Neural cell (in vitro differentiated cells): ENCODE measurements around the gene FGF14. TPM values are rescaled to one million over a fixed set of nuclear protein-coding genes. Genes with fewer than 3 reads are reported as not detected.
A peak's percentile ranks its signal among the peaks of the same experiment; 100 is the strongest.

Experiments used
- H2AFZ ChIP-seq: fragments of 200-600, 300-800 bp; sonication (generic), shearing (Covaris generic); 2 replicates; pipeline ENCODE4 v1.6.0; 2014; ENCODE audit warnings: low read depth, mild to moderate bottlenecking, antibody characterized with exemption, low read length, moderate library complexity
- H3F3A ChIP-seq: fragments of 200-600 bp; shearing (Covaris generic); 2 replicates; pipeline ENCODE4 v1.6.1; 2016; ENCODE audit warnings: mild to moderate bottlenecking, moderate library complexity, mixed read lengths, antibody characterized with exemption, low read length; ENCODE audit not compliant: insufficient read depth, poor library complexity, severe bottlenecking
- H3K27ac ChIP-seq: fragments of 200-600, 300-800 bp; sonication (generic), shearing (Covaris generic); 2 replicates; pipeline ENCODE4 v1.5.1; 2014; ENCODE audit warnings: mild to moderate bottlenecking, low read length, moderate library complexity
- H3K27me3 ChIP-seq: fragments of 300-800, 200-600 bp; sonication (generic), shearing (Covaris generic); 2 replicates; pipeline ENCODE4 v1.6.0; 2014; ENCODE audit warnings: mild to moderate bottlenecking, low read depth, low read length, moderate library complexity; ENCODE audit not compliant: insufficient read depth
- H3K36me3 ChIP-seq: fragments of 300-800, 200-600 bp; sonication (generic), shearing (Covaris generic); 2 replicates; pipeline ENCODE4 v1.5.1; 2014; ENCODE audit warnings: mild to moderate bottlenecking, antibody characterized with exemption, low read length, moderate library complexity; ENCODE audit not compliant: insufficient read depth
- H3K4me2 ChIP-seq: fragments of 300-800, 200-600 bp; sonication (generic), shearing (Covaris generic); 2 replicates; pipeline ENCODE4 v1.6.0; 2014; ENCODE audit warnings: mild to moderate bottlenecking, low read length
- H3K4me3 ChIP-seq: fragments of 300-800, 200-600 bp; sonication (generic), shearing (Covaris generic); 2 replicates; pipeline ENCODE4 v1.5.1; 2014; ENCODE audit warnings: mild to moderate bottlenecking, low read length, moderate library complexity
- H3K79me2 ChIP-seq: fragments of 200-600 bp; shearing (Covaris generic); replicated peaks from 2 replicates; pipeline ENCODE4 v1.6.0; 2014; ENCODE audit warnings: mild to moderate bottlenecking, low read length, moderate library complexity; ENCODE audit not compliant: insufficient read depth
- H3K9ac ChIP-seq: fragments of 300-800, 200-600 bp; sonication (generic), shearing (Covaris generic); 2 replicates; pipeline ENCODE4 v1.6.1; 2016; ENCODE audit warnings: mild to moderate bottlenecking, low read length, mixed read lengths
- H3K9me2 ChIP-seq: fragments of 200-600 bp; shearing (Covaris generic); 2 replicates; pipeline ENCODE4 v1.6.1; 2016; ENCODE audit warnings: mild to moderate bottlenecking, low read length, mixed read lengths; ENCODE audit not compliant: insufficient read depth
- H3K9me3 ChIP-seq: fragments of 200-600, 300-800 bp; sonication (generic), shearing (Covaris generic); 2 replicates; pipeline ENCODE4 v1.6.1; 2016; ENCODE audit warnings: mild to moderate bottlenecking, mixed run types, low read length, moderate library complexity, mixed read lengths
- H4K20me1 ChIP-seq: fragments of 200-600 bp; shearing (Covaris generic); 2 replicates; pipeline ENCODE4 v1.6.1; 2016; ENCODE audit warnings: mild to moderate bottlenecking, mixed run types; ENCODE audit not compliant: insufficient read depth
- EP300 ChIP-seq: fragments of 450-650 bp; conservative IDR thresholded peaks from 2 replicates; pipeline ENCODE4 v1.6.1; 2014; ENCODE audit warnings: antibody characterized with exemption, mild to moderate bottlenecking, moderate library complexity; ENCODE audit not compliant: poor library complexity, severe bottlenecking
- EZH2 ChIP-seq: fragments of 200-600, 300-800 bp; shearing (Covaris generic), sonication (generic); IDR thresholded peaks from 2 replicates; pipeline ENCODE4 v1.6.1; 2014; ENCODE audit warnings: antibody characterized with exemption, low read length, borderline replicate concordance, mild to moderate bottlenecking; ENCODE audit not compliant: insufficient read depth, poor library complexity, severe bottlenecking
- MXI1 ChIP-seq: fragments of 450-650 bp; conservative IDR thresholded peaks from 2 replicates; pipeline ENCODE4 v1.6.1; 2014; ENCODE audit warnings: antibody characterized with exemption, mild to moderate bottlenecking; ENCODE audit not compliant: poor library complexity, severe bottlenecking
- POLR2AphosphoS5 ChIP-seq: IDR thresholded peaks from 2 replicates; pipeline ENCODE4 v1.6.1; 2012
- RAD21 ChIP-seq: fragments of 450-650 bp; conservative IDR thresholded peaks from 2 replicates; pipeline ENCODE4 v1.6.1; 2014; ENCODE audit warnings: antibody characterized with exemption, mild to moderate bottlenecking, moderate library complexity
- SMC3 ChIP-seq: fragments of 450-650 bp; conservative IDR thresholded peaks from 2 replicates; pipeline ENCODE4 v1.6.1; 2014; ENCODE audit warnings: antibody characterized with exemption, mild to moderate bottlenecking, moderate library complexity; ENCODE audit not compliant: poor library complexity
- TAF1 ChIP-seq: IDR thresholded peaks from 2 replicates; pipeline ENCODE4 v1.6.1; 2012; ENCODE audit warnings: low read depth
- polyA plus RNA-seq: library from polyadenylated mRNA; depleted of rRNA; stranded (reverse); fragments of >200 nt; gene quantifications from 2 replicates; pipeline ENCODE4 v1.2.3, GENCODE V29; 2014
- TF ChIP-seq, protein P1 (sequence below): fragments of 450-650 bp; IDR thresholded peaks from 2 replicates; pipeline ENCODE4 v1.5.1; 2014; ENCODE audit warnings: antibody characterized with exemption, mild to moderate bottlenecking, moderate library complexity; ENCODE audit not compliant: poor library complexity, severe bottlenecking
- TF ChIP-seq, protein P2 (sequence below): IDR thresholded peaks from 2 replicates; pipeline ENCODE4 v1.6.1; 2012; ENCODE audit warnings: borderline replicate concordance

Gene FGF14
- polyA plus RNA-seq, 1 donor from 2014 or later: 36.4 TPM

DNA sequence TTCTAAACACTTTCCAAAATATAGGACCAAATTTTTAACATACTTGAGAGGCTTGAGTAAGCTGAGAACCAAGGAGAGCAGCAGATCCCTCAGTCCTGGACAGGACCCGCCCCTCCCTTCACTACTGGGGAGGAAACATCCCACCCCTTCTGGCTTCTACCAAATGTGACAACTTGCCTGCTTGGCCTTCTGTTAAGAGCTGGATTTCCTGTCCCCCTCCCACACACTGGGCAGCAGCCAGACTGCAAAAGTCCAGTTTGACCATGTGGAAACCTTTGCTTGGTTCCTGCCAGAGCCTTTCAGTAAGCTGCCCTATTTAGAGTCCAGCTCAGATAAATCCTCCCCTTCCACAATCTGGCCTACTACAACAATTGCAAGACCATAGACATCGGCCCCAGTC lies 84.3 kb downstream of the FGF14 start:
- Histone ChIP-seq H3K9me2 (no peaks in the 10 kb centered on the region), H3K4me2 (peak overlapping the region; percentile 32), H3K9ac (peak overlapping the region; percentile 33), H3K9me3 (no peaks in the 10 kb centered on the region), H3K79me2 (no peaks in the 10 kb centered on the region), H3K4me3 (no peak overlapping the region), H2AFZ (no peak overlapping the region), H3F3A (no peaks in the 10 kb centered on the region), H3K36me3 (no peaks in the 10 kb centered on the region), H3K27me3 (no peaks in the 10 kb centered on the region), H3K27ac (peak overlapping the region; percentile 86), H4K20me1 (no peaks in the 10 kb centered on the region)
- TF ChIP-seq RAD21 (no peak), EZH2 (no peak), POLR2AphosphoS5 (no peak), SMC3 (no peak), EP300 (no peak), MXI1 (no peak)
- TF ChIP-seq, protein P1, sequence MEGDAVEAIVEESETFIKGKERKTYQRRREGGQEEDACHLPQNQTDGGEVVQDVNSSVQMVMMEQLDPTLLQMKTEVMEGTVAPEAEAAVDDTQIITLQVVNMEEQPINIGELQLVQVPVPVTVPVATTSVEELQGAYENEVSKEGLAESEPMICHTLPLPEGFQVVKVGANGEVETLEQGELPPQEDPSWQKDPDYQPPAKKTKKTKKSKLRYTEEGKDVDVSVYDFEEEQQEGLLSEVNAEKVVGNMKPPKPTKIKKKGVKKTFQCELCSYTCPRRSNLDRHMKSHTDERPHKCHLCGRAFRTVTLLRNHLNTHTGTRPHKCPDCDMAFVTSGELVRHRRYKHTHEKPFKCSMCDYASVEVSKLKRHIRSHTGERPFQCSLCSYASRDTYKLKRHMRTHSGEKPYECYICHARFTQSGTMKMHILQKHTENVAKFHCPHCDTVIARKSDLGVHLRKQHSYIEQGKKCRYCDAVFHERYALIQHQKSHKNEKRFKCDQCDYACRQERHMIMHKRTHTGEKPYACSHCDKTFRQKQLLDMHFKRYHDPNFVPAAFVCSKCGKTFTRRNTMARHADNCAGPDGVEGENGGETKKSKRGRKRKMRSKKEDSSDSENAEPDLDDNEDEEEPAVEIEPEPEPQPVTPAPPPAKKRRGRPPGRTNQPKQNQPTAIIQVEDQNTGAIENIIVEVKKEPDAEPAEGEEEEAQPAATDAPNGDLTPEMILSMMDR: no peak
- TF ChIP-seq, protein P2, sequence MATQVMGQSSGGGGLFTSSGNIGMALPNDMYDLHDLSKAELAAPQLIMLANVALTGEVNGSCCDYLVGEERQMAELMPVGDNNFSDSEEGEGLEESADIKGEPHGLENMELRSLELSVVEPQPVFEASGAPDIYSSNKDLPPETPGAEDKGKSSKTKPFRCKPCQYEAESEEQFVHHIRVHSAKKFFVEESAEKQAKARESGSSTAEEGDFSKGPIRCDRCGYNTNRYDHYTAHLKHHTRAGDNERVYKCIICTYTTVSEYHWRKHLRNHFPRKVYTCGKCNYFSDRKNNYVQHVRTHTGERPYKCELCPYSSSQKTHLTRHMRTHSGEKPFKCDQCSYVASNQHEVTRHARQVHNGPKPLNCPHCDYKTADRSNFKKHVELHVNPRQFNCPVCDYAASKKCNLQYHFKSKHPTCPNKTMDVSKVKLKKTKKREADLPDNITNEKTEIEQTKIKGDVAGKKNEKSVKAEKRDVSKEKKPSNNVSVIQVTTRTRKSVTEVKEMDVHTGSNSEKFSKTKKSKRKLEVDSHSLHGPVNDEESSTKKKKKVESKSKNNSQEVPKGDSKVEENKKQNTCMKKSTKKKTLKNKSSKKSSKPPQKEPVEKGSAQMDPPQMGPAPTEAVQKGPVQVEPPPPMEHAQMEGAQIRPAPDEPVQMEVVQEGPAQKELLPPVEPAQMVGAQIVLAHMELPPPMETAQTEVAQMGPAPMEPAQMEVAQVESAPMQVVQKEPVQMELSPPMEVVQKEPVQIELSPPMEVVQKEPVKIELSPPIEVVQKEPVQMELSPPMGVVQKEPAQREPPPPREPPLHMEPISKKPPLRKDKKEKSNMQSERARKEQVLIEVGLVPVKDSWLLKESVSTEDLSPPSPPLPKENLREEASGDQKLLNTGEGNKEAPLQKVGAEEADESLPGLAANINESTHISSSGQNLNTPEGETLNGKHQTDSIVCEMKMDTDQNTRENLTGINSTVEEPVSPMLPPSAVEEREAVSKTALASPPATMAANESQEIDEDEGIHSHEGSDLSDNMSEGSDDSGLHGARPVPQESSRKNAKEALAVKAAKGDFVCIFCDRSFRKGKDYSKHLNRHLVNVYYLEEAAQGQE: no peak

DNA sequence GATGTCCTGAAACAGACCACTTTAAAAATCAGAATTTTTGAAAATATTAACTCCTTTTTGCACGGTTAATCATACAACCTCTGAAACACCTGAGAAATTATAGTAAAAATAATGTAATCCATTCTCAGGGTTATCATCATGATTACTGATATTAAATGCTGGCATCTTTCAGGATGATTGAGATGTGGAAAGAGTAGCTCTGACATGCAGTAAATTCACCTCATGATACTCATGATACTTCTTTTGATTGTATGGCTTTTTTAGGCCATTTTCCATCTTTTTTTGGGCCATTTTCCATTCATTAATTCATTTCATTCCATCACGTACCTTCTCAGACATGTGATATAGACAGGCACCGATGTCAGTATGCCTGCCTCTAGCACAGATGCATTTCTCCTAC lies 85.1 kb downstream of the FGF14 start:
- no peaks in the 10 kb centered on the region for H3K36me3 ChIP-seq
- peak overlapping the region; percentile 86 for H3K27ac ChIP-seq
- no peak overlapping the region for H2AFZ ChIP-seq
- no peaks in the 10 kb centered on the region for H3K9me3 ChIP-seq
- TF ChIP-seq, protein P2: peak; percentile 25
- peak; percentile 64 for TF ChIP-seq POLR2AphosphoS5
- peak; percentile 94 for TF ChIP-seq EP300
- TF ChIP-seq EZH2: no peak
- TF ChIP-seq RAD21: peak; percentile 12
- peak; percentile 32 for TF ChIP-seq SMC3
- TF ChIP-seq, protein P1: no peak
- no peak for TF ChIP-seq MXI1
- no peak for TF ChIP-seq TAF1
- H3K9ac ChIP-seq: peak overlapping the region; percentile 33
- no peaks in the 10 kb centered on the region for H3K79me2 ChIP-seq
- no peaks in the 10 kb centered on the region for H3K9me2 ChIP-seq
- H3K4me3 ChIP-seq: no peak overlapping the region
- H3F3A ChIP-seq: no peaks in the 10 kb centered on the region
- no peaks in the 10 kb centered on the region for H4K20me1 ChIP-seq
- H3K27me3 ChIP-seq: no peaks in the 10 kb centered on the region
- peak overlapping the region; percentile 32 for H3K4me2 ChIP-seq
